Activated T-cell treated with anti-CD3 and anti-CD28 coated beads, Interleukin-2, amount 50 U/mL, for 1 hour (primary cell): ENCODE data around the gene IZUMO4.

Source experiments
- DNase-seq: peaks from one replicate; pipeline ENCODE4 v3.0.0-alpha.2; 2020

IZUMO4 gene

GRCh38 chr19:2096480-2097202, at the start of gene IZUMO4:
Gene IZUMO4 (plus strand): TSS chr19:2096915. CDS start chr19:2096946, 31 bp downstream.
- DNase-seq = peak; percentile 100

DNA sequence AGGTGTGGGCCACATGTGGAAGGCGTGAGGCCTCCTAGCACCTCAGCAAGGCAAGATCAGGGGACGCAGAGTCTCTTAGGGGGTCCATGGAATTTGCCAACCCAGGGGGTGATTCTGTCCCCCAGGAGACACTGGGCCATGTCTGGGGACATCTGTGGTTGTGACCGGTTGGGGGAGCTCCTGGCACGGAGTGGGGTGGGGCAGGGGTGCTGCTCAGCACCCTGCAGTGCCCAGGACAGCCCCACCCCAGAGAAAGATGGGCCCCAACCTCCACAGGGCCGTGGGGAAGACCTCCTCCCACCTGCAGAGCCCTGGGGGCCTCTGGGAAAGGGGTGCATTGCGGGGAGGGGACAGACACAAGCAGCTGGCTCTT, 49.7 kb upstream of the IZUMO4 start:
- no peak for DNase-seq

GRCh38 chr19:2047449-2048103, 49.1 kb upstream of the IZUMO4 start:
- DNase-seq = no peak

- no peak for DNase-seq
Measured at GRCh38 chr19:2048104-2048958, 48.4 kb upstream of the IZUMO4 start.

GRCh38 chr19:2048959-2049740, 47.6 kb upstream of the IZUMO4 start:
- DNase-seq = no peak

DNA sequence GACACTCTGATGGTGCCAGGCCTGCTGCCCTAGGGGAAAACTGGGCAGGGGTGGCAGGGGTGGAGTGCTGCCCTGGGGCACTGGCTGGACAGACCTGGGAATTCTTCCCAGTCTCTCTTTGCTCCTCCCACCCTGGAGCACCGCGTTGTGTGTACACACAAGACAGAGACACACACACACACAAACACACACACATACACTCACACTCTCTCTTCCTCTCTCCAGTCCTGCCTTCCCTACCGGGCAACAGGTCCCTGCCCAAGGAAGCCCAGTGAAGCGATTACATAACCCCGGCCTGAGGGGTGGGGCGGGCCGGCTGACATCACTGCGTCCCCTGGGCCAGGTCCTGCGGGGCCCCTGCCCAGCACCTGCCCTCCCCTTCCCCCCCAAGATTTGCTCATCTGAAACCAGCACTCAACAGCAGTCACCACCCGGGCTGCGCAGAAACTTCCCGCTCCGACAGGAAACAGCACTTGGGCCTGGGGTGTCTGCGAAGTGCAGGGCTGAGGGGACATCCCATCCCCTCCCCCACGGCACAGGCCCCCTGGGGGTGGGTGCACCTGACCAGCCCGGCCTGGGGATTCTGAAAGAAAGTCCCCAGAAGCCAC, 46.9 kb upstream of the IZUMO4 start:
- peak; percentile 68 for DNase-seq

- DNase-seq = no peak
Measured at GRCh38 chr19:2050349-2050990, 46.2 kb upstream of the IZUMO4 start.

- DNase-seq = peak; percentile 97
Measured at GRCh38 chr19:2050991-2051772, 45.5 kb upstream of the IZUMO4 start, which contains the start of gene MKNK2. Gene MKNK2 (minus strand): TSS chr19:2051244. CDS start chr19:2050851, 393 bp downstream.

DNA sequence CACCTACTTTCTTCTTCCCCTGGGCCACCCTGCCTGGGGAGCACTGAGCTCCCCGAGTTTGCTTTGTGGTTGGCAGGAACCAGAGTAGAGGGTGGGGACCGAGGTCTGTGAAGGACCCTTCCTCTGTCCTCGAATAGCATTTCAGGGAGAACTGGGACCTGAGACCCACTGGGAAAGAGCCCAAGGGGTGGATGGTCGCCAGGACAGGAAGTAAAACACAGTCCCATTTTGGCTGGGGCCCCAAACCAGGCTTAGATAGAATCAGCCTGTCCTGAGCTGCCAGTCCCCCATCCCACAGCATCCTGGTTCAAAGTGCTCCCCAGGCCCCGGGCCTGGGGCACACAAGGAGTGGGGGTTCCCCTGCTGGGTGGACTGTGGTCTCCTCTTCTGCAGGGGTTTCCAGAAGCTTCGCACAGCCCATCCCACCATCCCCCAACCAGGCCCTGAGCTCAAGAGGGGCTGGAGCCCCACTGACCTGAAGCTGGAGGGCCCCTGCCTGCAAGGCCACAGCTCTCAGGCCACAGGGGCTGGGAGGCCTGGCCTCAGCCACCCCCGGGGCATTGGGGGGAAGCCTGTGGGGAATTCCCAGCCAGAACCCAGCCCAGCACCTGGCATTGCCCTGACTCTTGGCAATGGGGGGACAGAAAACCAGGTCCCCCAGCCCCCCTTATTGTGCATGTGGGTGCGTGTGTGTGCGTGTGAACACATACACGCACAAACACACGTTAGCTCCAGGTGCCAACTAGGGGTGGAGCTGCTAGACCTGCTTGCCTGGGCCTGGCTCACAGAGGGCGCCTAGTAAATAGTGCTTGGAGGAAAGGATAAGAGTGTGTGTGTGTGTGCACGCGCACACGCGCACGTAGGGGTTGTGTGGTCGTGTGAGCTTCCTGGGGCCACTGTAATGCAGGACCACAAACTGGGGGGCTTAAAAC, 44.7 kb upstream of the IZUMO4 start:
- peak; percentile 50 for DNase-seq

DNA sequence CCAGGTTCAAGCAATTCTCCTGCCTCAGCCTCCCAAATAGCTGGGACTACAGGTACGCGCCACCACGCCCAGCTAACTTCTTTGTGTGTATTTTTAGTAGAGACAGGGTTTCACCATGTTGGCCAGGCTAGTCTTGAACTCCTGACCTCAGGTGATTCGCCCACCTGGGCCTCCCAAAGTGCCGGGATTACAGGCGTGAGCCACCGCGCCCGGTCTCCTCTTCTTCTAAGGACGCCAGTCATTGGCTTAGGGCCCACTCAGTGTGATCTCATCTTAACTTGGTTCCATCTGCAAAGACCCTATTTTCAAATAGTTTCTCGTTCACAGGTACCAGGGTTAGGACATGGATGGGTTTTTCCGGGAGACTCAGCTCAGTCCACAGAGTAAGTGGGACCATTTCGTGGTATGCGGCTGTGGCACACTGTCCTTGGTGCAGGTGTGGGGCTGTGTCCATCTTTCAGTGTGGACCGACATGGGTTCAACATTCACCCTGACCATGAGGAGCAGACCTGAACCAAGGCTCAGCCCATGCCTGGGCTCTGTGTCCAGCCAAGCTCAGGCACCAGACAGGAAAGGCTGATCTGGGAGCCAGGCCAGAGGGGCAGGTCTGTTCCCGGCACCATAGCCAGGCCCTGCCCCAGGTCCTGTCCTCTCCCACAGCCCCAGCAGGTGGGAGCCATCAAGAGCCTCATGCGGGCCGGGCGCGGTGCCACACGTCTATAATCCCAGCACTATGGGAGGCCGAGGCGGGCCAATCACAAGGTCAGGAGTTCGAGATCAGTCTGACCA, 42.9 kb upstream of the IZUMO4 start:
- no peak for DNase-seq

- DNase-seq = no peak
Measured at GRCh38 chr19:2054763-2055162, 42.0 kb upstream of the IZUMO4 start.

GRCh38 chr19:2055931-2056836, 40.5 kb upstream of the IZUMO4 start:
- DNase-seq = no peak

DNA sequence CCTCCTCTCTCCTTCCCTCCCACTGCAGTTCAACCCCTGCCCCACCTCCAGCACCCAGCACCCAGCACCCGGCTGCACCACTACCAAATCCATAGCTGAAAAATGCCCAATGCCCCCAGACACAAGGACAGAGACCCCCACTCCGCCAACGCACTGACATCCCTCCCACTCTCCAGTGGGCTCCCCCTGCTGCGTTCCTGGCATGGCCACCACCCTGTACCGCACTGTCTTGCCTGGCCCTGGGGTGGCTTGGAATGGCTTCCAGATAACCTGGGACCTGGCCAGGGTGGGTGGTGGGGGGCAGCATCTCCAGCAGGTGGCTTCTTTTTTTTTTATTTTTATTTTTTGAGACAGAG, 39.9 kb upstream of the IZUMO4 start:
- no peak for DNase-seq

DNA sequence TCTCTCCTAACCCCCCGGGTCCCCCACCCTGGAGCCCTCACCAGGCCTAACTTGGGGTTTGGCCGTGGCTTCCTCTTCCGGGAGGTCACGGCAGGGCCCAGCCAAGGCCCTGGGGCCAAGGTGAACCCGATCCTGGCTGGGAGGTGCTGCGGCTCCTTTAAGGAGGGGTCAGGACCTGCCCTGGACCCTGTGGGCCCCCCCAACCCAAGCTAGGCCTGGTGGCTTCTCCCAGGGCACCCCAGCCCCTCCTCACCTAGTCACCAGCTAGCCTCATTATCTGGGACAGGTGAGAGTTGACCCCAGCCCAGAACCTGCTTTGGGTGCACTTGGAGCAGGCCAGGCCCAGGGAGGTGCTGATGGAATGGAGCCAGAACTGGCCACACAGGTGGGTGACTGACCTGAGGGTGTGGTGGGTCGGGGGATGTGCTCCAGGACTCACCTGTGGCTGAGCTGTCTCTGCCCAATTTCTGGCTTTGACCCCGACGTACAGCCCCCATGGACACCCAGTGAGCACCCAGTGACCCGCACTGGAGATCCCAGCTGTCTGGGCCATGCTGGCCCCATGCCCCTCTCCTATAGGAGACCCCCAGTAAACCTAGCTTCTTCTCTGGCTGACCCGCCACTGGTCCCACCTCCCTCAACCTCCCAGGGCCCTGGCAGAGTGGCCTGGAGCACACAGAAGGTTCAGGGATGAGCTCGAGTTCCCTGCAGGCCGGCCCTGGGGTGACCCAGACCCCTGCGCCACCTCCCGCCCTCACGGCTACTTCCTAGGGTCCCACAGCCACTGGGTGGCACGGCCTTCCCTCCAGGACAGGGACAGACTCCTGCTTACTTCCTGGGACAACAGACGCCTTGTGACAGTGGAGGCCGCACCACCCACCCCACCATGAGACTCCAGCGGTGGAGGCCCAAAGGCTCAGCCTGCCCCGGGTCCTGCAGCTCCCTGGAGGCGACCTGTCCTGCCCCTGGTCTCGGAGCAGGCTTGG, 38.9 kb upstream of the IZUMO4 start:
- DNase-seq = no peak

- DNase-seq = no peak
Measured at GRCh38 chr19:2058570-2059421, 37.9 kb upstream of the IZUMO4 start.
